SK-N-SH (cell line): ENCODE measurements around the gene C9orf57.

Experiments used
- EP300 ChIP-seq, 2 experiments: IDR thresholded peaks; 2 replicates each; pipeline versions ENCODE4 v1.4.0 to v1.6.1; 2012; ENCODE audit warnings: borderline replicate concordance in 1 of 2, low read depth in 1 of 2, low read length in 1 of 2
- PBX3 ChIP-seq: IDR thresholded peaks from 2 replicates; pipeline ENCODE4; 2012
- SIN3A ChIP-seq: IDR thresholded peaks from 2 replicates; pipeline ENCODE4 v1.6.1; 2012; ENCODE audit warnings: low read depth, mild to moderate bottlenecking, low read length, moderate library complexity, borderline replicate concordance
- TAF1 ChIP-seq: IDR thresholded peaks from 2 replicates; pipeline ENCODE4 v1.6.1; 2012; ENCODE audit warnings: low read depth, mild to moderate bottlenecking, low read length, moderate library complexity, borderline replicate concordance
- YY1 ChIP-seq: IDR thresholded peaks from 2 replicates; pipeline ENCODE4 v1.4.0; 2012; ENCODE audit warnings: low read depth, mild to moderate bottlenecking
- TF ChIP-seq, protein P1 (sequence below): fragments of 200-600 bp; sonication (generic); IDR thresholded peaks from 2 replicates; pipeline ENCODE4 v1.6.1; 2017; ENCODE audit warnings: antibody characterized with exemption, mild to moderate bottlenecking, moderate library complexity
- TF ChIP-seq, protein P2 (sequence below): IDR thresholded peaks from 2 replicates; pipeline ENCODE4 v1.4.0; 2012; ENCODE audit warnings: low read depth, borderline replicate concordance

- TF ChIP-seq YY1 (no peak), EP300 (IDR thresholded peaks at IDR 0.05; ENCODE audit: borderline replicate concordance in 1 of 2, low read depth in 1 of 2, low read length in 1 of 2) (no peak), PBX3 (no peak), SIN3A (no peak), TAF1 (no peak)
- TF ChIP-seq, protein P1, sequence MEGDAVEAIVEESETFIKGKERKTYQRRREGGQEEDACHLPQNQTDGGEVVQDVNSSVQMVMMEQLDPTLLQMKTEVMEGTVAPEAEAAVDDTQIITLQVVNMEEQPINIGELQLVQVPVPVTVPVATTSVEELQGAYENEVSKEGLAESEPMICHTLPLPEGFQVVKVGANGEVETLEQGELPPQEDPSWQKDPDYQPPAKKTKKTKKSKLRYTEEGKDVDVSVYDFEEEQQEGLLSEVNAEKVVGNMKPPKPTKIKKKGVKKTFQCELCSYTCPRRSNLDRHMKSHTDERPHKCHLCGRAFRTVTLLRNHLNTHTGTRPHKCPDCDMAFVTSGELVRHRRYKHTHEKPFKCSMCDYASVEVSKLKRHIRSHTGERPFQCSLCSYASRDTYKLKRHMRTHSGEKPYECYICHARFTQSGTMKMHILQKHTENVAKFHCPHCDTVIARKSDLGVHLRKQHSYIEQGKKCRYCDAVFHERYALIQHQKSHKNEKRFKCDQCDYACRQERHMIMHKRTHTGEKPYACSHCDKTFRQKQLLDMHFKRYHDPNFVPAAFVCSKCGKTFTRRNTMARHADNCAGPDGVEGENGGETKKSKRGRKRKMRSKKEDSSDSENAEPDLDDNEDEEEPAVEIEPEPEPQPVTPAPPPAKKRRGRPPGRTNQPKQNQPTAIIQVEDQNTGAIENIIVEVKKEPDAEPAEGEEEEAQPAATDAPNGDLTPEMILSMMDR = no peak
- TF ChIP-seq, protein P2, sequence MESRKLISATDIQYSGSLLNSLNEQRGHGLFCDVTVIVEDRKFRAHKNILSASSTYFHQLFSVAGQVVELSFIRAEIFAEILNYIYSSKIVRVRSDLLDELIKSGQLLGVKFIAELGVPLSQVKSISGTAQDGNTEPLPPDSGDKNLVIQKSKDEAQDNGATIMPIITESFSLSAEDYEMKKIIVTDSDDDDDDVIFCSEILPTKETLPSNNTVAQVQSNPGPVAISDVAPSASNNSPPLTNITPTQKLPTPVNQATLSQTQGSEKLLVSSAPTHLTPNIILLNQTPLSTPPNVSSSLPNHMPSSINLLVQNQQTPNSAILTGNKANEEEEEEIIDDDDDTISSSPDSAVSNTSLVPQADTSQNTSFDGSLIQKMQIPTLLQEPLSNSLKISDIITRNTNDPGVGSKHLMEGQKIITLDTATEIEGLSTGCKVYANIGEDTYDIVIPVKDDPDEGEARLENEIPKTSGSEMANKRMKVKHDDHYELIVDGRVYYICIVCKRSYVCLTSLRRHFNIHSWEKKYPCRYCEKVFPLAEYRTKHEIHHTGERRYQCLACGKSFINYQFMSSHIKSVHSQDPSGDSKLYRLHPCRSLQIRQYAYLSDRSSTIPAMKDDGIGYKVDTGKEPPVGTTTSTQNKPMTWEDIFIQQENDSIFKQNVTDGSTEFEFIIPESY = no peak
Measured at GRCh38 chr9:72065076-72065475, 4.7 kb upstream of the C9orf57 start.
